IPS DF 6.9 (cell line): ENCODE results near the gene INSYN1.
"Not testable (repeated sequence)": the region's sequence is repeated elsewhere in the genome, so short reads cannot be mapped to it uniquely, and the experiment has no call there.

ENCODE experiments used
- DNase-seq: peaks from one replicate; pipeline ENCODE4 v3.0.0-alpha.2; 2013; ENCODE audit warnings: low read depth, low spot score
- H3K27ac ChIP-seq: one replicate; pipeline ENCODE4 v1.5.1; 2013; ENCODE audit warnings: low read length, control low read depth
- H3K27me3 ChIP-seq: 2 replicates; pipeline ENCODE4 v1.6.1; 2013; ENCODE audit warnings: mild to moderate bottlenecking, low read length; ENCODE audit not compliant: control insufficient read depth, insufficient read depth
- H3K36me3 ChIP-seq: 2 replicates; pipeline ENCODE4 v1.6.1; 2013; ENCODE audit warnings: low read length; ENCODE audit not compliant: control insufficient read depth, insufficient read depth
- H3K4me1 ChIP-seq: 2 replicates; pipeline ENCODE4 v1.6.1; 2013; ENCODE audit warnings: low read length; ENCODE audit not compliant: control insufficient read depth, insufficient read depth
- H3K4me3 ChIP-seq: 2 replicates; pipeline ENCODE4 v1.5.1; 2013; ENCODE audit warnings: mild to moderate bottlenecking, low read length
- H3K9me3 ChIP-seq: 2 replicates; pipeline ENCODE4 v1.6.1; 2013; ENCODE audit warnings: low read length, inconsistent platforms; ENCODE audit not compliant: control insufficient read depth, insufficient read depth
- WGBS: extraction: QIAGEN DNeasy Blood & Tissue Kit; methylation state at CpG from one replicate; pipeline ENCODE4 v1.1.7; 2013; ENCODE audit warnings: mixed read lengths, missing lambda C conversion rate; ENCODE audit not compliant: insufficient read length, insufficient coverage; 5-methylcytosine and 5-hydroxymethylcytosine counted together

The INSYN1 gene

DNA sequence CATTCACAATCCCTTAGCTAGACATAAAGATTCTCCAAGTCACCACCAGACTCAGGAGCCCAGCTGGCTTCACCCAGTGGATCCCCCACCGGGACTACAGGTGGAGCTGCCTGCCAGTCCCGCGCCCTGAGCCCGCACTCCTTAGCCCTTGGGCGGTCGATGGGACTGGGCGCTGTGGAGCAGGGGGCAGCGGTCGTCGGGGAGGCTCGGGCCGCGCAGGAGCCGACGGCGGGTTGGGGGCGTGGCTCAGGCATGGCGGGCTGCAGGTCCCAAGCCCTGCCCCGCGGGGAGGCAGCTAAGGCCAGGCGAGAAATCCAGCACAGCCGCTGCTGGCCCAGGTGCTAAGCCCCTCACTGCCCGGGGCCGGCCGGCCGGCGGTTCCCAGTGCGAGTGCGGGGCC is 21.1 kb downstream of the INSYN1 start:
- H3K27me3 ChIP-seq, DNase-seq, H3K4me3 ChIP-seq, H3K36me3 ChIP-seq, H3K9me3 ChIP-seq, H3K27ac ChIP-seq, H3K4me1 ChIP-seq: not testable (repeated sequence)
- WGBS: no CpG with 5 or more reads among the region's 29 CpGs

DNA sequence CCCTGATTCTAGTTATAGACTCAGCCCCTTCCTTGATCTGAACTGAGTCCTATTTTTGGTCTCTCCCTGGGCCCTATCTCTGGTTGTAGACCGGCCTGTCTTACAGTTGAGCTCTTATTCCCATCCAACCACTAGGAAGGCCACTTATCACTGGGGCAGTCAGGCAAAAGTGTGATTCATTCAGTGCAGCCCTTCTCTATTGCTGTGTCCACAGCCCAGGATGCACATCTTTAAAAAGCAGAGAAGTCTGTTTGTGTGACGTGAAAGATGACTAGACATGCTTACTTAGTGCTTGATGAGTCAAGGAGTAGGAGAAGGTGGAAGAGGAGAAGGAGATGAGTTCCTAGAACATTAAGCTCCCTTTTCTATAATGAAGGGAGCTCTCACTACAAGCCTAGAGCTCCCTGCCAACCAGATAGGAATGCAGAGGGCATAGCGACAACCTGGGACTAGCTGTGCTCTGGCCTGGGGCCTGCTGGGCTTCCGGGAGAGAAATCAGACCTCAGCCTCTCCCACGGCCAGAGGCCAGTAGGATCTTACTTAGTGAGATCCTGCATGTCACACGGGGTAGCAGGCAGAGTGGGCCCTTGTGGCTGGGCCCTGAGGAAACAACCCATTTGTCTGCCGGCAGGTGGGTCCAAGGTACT is 25.7 kb downstream of the INSYN1 start:
- Histone ChIP-seq H3K27me3 (no peaks in the 10 kb centered on the region), H3K27ac (no peak overlapping the region), H3K4me1 (no peaks in the 10 kb centered on the region), H3K4me3 (no peak overlapping the region), H3K36me3 (no peaks in the 10 kb centered on the region), H3K9me3 (no peaks in the 10 kb centered on the region)
- WGBS: no CpG with 5 or more reads among the region's 7 CpGs
- DNase-seq: no peak

DNA sequence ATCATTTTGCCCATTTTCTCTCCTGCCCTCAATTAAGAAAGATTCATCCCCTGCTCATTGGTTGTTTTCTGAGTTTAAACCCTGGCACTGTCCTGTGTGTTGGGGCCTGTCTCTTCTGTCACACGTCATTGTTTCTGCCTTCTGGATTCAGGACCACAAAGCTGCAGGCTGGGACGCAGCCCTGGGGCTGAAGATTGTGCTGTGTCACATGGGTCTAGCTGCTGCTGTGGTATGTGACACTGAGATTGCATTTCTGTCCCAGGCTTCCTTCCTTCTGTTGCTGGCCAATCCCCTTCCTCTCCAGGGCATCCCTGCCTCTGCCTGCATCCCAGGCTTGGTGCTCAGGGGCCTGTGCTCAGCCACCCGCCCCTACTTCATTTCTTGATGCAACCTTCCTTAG is 28.9 kb downstream of the INSYN1 start:
- Histone ChIP-seq H3K4me1 (no peaks in the 10 kb centered on the region; the same call in 1 of the 2 replicates), H3K27ac (no peak overlapping the region)
- WGBS: no CpG with 5 or more reads among the region's 3 CpGs

DNA sequence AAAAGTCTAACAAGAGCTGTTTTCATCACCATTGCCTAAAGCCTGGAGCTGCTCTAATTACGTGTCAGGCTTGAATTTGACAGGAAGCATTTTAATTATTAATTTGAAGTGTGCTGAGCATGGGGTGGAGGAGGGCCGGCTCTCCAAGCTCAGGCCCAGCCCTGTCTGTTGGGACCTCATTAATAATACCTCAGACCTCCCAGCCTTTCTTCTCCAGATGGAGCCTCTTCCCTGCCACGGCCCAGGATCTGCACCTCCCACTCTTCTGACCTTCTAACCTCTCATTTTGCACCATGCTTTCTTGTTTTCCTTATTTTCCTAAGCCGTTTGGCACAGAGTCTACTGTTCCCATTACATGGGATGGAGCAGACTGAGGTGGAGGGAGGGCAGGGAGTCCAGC is 30.0 kb downstream of the INSYN1 start:
- WGBS: no CpG with 5 or more reads among the region's 4 CpGs
- no peaks in the 10 kb centered on the region; the same call in 1 of the 2 replicates for H3K4me1 ChIP-seq
- H3K9me3 ChIP-seq: no peaks in the 10 kb centered on the region
- H3K36me3 ChIP-seq: no peaks in the 10 kb centered on the region
- H3K27ac ChIP-seq: no peak overlapping the region
- no peaks in the 10 kb centered on the region for H3K27me3 ChIP-seq
- no peak for DNase-seq
- H3K4me3 ChIP-seq: no peak overlapping the region

More for the DNA sequence above, 28.9 kb downstream of the INSYN1 start:
- Histone ChIP-seq H3K27me3 (no peaks in the 10 kb centered on the region), H3K4me3 (no peak overlapping the region), H3K9me3 (no peaks in the 10 kb centered on the region), H3K36me3 (no peaks in the 10 kb centered on the region)
- DNase-seq: no peak

GRCh38 chr15:73722425-73722824 is 30.7 kb downstream of the INSYN1 start:
- DNase-seq: no peak
- no peaks in the 10 kb centered on the region for H3K36me3 ChIP-seq
- H3K4me3 ChIP-seq: no peak overlapping the region
- no CpG with 5 or more reads among the region's 3 CpGs for WGBS
- no peaks in the 10 kb centered on the region; the same call in 1 of the 2 replicates for H3K4me1 ChIP-seq
- H3K27ac ChIP-seq: no peak overlapping the region
- H3K27me3 ChIP-seq: no peaks in the 10 kb centered on the region
- no peaks in the 10 kb centered on the region for H3K9me3 ChIP-seq

DNA sequence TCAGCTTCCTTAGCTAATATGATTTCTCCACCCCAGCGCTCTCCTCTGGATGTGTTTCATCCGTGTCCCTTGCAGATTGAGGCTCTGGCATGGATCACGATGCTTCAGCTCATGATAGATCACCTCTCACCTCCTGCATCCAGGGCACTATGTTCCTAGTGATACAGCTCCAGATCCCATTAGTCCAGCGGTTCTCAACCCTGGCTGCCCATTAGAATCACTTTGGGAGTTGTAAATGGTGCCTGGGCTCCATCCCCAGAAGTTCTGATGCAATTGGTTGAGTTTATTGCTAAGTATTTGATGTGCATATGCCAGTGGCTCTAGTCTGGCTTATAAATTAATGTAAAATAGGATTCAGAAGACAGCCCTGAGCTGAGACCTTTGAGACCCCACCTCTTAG is 34.5 kb downstream of the INSYN1 start:
- Histone ChIP-seq H3K27me3 (no peaks in the 10 kb centered on the region), H3K36me3 (peaks cover 3% of the 10 kb centered on the region; the same call in 1 of the 2 replicates), H3K27ac (no peak overlapping the region), H3K4me3 (no peak overlapping the region), H3K4me1 (no peaks in the 10 kb centered on the region; the same call in 1 of the 2 replicates), H3K9me3 (no peaks in the 10 kb centered on the region)
- no peak for DNase-seq
- WGBS: no CpG with 5 or more reads among the region's 4 CpGs

DNA sequence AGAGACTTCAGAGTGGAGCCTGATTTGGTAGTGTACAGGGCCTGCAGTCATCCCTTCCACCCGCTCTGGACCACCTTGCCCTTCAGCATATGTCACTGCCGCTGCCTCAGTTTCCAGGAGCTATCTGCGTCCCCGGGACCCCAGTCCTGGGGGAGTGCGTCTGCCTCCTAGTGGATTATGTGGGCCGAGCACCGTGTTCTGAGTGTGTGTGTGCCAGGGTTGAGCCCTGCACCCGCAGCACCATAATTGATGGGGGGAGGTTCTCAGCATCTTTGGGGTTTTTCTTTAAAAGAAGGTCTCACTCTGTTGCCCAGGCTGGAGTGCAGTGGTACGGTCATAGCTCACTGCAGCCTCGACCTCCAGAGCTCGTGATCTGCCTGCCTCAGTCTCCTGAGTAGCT is 35.3 kb downstream of the INSYN1 start:
- Histone ChIP-seq H3K36me3 (peaks cover 10% of the 10 kb centered on the region), H3K4me3 (no peak overlapping the region), H3K27me3 (no peaks in the 10 kb centered on the region), H3K27ac (no peak overlapping the region), H3K9me3 (no peaks in the 10 kb centered on the region), H3K4me1 (no peaks in the 10 kb centered on the region; the same call in 1 of the 2 replicates)
- DNase-seq: no peak
- no CpG with 5 or more reads among the region's 11 CpGs for WGBS

GRCh38 chr15:73717206-73717605 is 35.9 kb downstream of the INSYN1 start:
- H3K36me3 ChIP-seq: peaks cover 10% of the 10 kb centered on the region
- H3K4me3 ChIP-seq: no peak overlapping the region
- no CpG with 5 or more reads among the region's 3 CpGs for WGBS
- no peaks in the 10 kb centered on the region for H3K9me3 ChIP-seq
- no peaks in the 10 kb centered on the region for H3K27me3 ChIP-seq
- DNase-seq: no peak
- no peaks in the 10 kb centered on the region; the same call in 1 of the 2 replicates for H3K4me1 ChIP-seq
- no peak overlapping the region for H3K27ac ChIP-seq

DNA sequence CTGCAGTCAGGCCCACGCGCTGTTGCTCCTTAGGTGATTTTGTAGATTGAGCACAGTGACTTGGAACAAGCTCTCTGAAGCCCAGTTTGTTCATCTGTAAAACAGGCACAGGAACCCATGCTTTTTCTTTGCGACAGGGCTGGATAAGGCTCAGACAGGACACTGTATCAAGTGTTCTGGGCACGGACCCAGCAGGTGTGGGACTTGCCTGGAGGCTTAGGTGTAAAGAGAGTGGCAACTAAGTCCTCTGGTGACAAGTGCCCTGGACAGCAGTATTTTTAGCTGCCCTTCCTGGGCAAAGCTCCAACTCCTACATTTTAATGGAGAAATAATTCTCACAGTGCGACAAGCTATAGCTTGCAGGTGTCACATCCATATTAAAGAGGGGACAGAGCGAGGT is 36.7 kb downstream of the INSYN1 start:
- DNase-seq: no peak
- peaks cover 10% of the 10 kb centered on the region for H3K36me3 ChIP-seq
- no peaks in the 10 kb centered on the region for H3K27me3 ChIP-seq
- H3K4me1 ChIP-seq: no peaks in the 10 kb centered on the region; the same call in 1 of the 2 replicates
- H3K4me3 ChIP-seq: no peak overlapping the region
- H3K9me3 ChIP-seq: no peaks in the 10 kb centered on the region
- no CpG with 5 or more reads among the region's 6 CpGs for WGBS
- no peak overlapping the region for H3K27ac ChIP-seq

DNA sequence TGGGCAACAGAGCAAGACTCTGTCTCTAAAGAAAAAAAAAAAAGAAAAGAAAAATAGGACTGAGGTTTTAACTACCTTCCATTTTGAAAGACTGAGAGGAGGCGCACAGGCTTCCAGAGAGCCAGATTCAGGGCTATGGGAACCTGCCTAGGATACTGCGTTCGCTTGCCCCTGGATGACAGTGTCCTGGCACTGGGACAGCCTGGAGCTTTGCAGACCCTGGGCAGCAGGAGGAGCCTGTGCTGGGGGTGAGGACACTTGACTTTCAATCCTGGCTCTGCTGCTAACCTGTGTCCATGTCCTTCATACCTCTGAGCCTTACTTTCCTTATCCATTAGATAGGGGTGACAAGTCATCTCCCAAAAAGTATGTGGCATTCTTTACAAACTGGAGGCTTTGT is 37.7 kb downstream of the INSYN1 start:
- Histone ChIP-seq H3K4me1 (no peaks in the 10 kb centered on the region; the same call in 1 of the 2 replicates), H3K4me3 (no peak overlapping the region), H3K9me3 (no peaks in the 10 kb centered on the region), H3K36me3 (peaks cover 10% of the 10 kb centered on the region), H3K27ac (no peak overlapping the region), H3K27me3 (no peaks in the 10 kb centered on the region)
- DNase-seq: no peak
- no CpG with 5 or more reads among the region's 3 CpGs for WGBS

GRCh38 chr15:73714695-73715301 is 38.4 kb downstream of the INSYN1 start:
- DNase-seq: no peak
- H3K27ac ChIP-seq: no peak overlapping the region
- peaks cover 10% of the 10 kb centered on the region for H3K36me3 ChIP-seq
- H3K4me3 ChIP-seq: no peak overlapping the region
- no peaks in the 10 kb centered on the region for H3K9me3 ChIP-seq
- no peaks in the 10 kb centered on the region for H3K27me3 ChIP-seq
- no CpG with 5 or more reads among the region's 5 CpGs for WGBS
- H3K4me1 ChIP-seq: no peaks in the 10 kb centered on the region; the same call in 1 of the 2 replicates
